Activated CD4-positive, alpha-beta T cell treated with anti-CD3 and anti-CD28 coated beads for 36 hours (primary cell): ENCODE data around the gene FMN1. TPM values are rescaled to one million over a fixed set of nuclear protein-coding genes. Genes with fewer than 3 reads are reported as not detected.

Experiments
- ATAC-seq: fragments of 200-7000 bp; cut with Tn5 transposase; one replicate; pipeline ENCODE4 v1.10.0; 2021; ENCODE audit warnings: mild to moderate bottlenecking, moderate library complexity
- CTCF ChIA-PET: fragments of 350-600 bp; sonication (Branson Sonifier 250); formaldehyde crosslinking; loops from one replicate; lab custom pipeline; 2021; ENCODE audit warnings: antibody characterized with exemption; lab: Charles Lee
- POLR2A ChIA-PET: fragments of 350-600 bp; sonication (Branson Sonifier 250); formaldehyde crosslinking; loops from one replicate; lab custom pipeline; 2021; ENCODE audit warnings: antibody characterized with exemption, inconsistent platforms; lab: Charles Lee
- DNase-seq: peaks from one replicate; pipeline ENCODE4 v3.0.0-alpha.2; 2020
- H3K27ac Mint-ChIP-seq: one replicate; pipeline ENCODE4 v1.8.0; 2021; ENCODE audit warnings: mixed read lengths
- H3K27me3 Mint-ChIP-seq: one replicate; pipeline ENCODE4 v1.8.0; 2021; ENCODE audit warnings: mixed read lengths
- H3K36me3 Mint-ChIP-seq: one replicate; pipeline ENCODE4 v1.8.0; 2021; ENCODE audit warnings: low read depth, mixed read lengths
- H3K4me1 Mint-ChIP-seq: one replicate; pipeline ENCODE4 v1.8.0; 2021; ENCODE audit warnings: mixed read lengths
- H3K4me3 Mint-ChIP-seq: one replicate; pipeline ENCODE4 v1.8.0; 2021; ENCODE audit warnings: mild to moderate bottlenecking, moderate library complexity, mixed read lengths
- H3K9me3 Mint-ChIP-seq: one replicate; pipeline ENCODE4 v1.8.0; 2021; ENCODE audit warnings: low read depth, mixed read lengths
- intact Hi-C, 2 experiments: fragments of 100-400 bp; cut with DNase I in 1 of 2; cut with micrococcal nuclease in 1 of 2; formaldehyde crosslinking; loops; one replicate each; pipeline versions ENCODE4 v1.14.2 to v1.15.1; 2022 to 2024; cut with DNase I, micrococcal nuclease
- total RNA-seq, 2 experiments: library from RNA; stranded (reverse); gene quantifications; one replicate each; pipeline ENCODE4 v1.2.3, GENCODE V29; 2021

Gene FMN1
- total RNA-seq, 2 experiments from 2014 or later = 0.09 to 0.21 TPM

- DNase-seq = no peak
- no peak for ATAC-seq
- intact Hi-C loops = no loop called here
- H3K9me3 Mint-ChIP-seq = no peaks in the 10 kb centered on the region
- H3K36me3 Mint-ChIP-seq = no peaks in the 10 kb centered on the region
- ChIA-PET CTCF (no interaction called here), POLR2A (no interaction called here)
- no peak overlapping the region for H3K4me3 Mint-ChIP-seq
- H3K27me3 Mint-ChIP-seq = no peaks in the 10 kb centered on the region
- no peaks in the 10 kb centered on the region for H3K4me1 Mint-ChIP-seq
- no peak overlapping the region for H3K27ac Mint-ChIP-seq
Observed at GRCh38 chr15:32923176-32923575, 271.3 kb downstream of the FMN1 start.

- no peaks in the 10 kb centered on the region for H3K27me3 Mint-ChIP-seq
- ChIA-PET CTCF (no interaction called here), POLR2A (no interaction called here)
- no peak overlapping the region for H3K27ac Mint-ChIP-seq
- ATAC-seq (no peak), DNase-seq (no peak)
- no peaks in the 10 kb centered on the region for H3K36me3 Mint-ChIP-seq
- intact Hi-C loops = no loop called here
- no peaks in the 10 kb centered on the region for H3K4me1 Mint-ChIP-seq
- H3K4me3 Mint-ChIP-seq = no peak overlapping the region
- no peaks in the 10 kb centered on the region for H3K9me3 Mint-ChIP-seq
Observed at GRCh38 chr15:32922541-32922940, 272.0 kb downstream of the FMN1 start.

- ChIA-PET POLR2A (no interaction called here), CTCF (no interaction called here)
- Mint-ChIP-seq H3K27ac (no peak overlapping the region), H3K9me3 (no peaks in the 10 kb centered on the region), H3K4me1 (no peaks in the 10 kb centered on the region), H3K36me3 (no peaks in the 10 kb centered on the region), H3K27me3 (no peaks in the 10 kb centered on the region), H3K4me3 (no peak overlapping the region)
- DNase-seq = no peak
- no peak for ATAC-seq
- intact Hi-C loops = no loop called here
Observed at GRCh38 chr15:32919749-32920414, 274.6 kb downstream of the FMN1 start.

- Mint-ChIP-seq H3K9me3 (no peaks in the 10 kb centered on the region), H3K27ac (no peak overlapping the region), H3K36me3 (no peaks in the 10 kb centered on the region), H3K4me1 (no peaks in the 10 kb centered on the region), H3K4me3 (no peak overlapping the region), H3K27me3 (no peaks in the 10 kb centered on the region)
- ChIA-PET POLR2A (no interaction called here), CTCF (no interaction called here)
- intact Hi-C loops = no loop called here
- no peak for DNase-seq
- no peak for ATAC-seq
Observed at GRCh38 chr15:32918547-32918946, 276.0 kb downstream of the FMN1 start.

GRCh38 chr15:32910839-32911238, 283.7 kb downstream of the FMN1 start:
- intact Hi-C loops = loop anchor here in 1 of 2 experiments (5.0 kb wide), 1 partner anchor 39 kb away; no protein-coding TSS in a partner anchor
- Mint-ChIP-seq H3K9me3 (no peaks in the 10 kb centered on the region), H3K4me1 (no peaks in the 10 kb centered on the region), H3K27me3 (no peaks in the 10 kb centered on the region), H3K27ac (no peak overlapping the region), H3K4me3 (no peak overlapping the region), H3K36me3 (no peaks in the 10 kb centered on the region)
- POLR2A ChIA-PET = no interaction called here
- DNase-seq (no peak), ATAC-seq (no peak)
- CTCF ChIA-PET = no interaction called here

- Mint-ChIP-seq H3K27me3 (no peaks in the 10 kb centered on the region), H3K27ac (no peak overlapping the region), H3K9me3 (no peaks in the 10 kb centered on the region), H3K4me1 (no peaks in the 10 kb centered on the region), H3K4me3 (no peak overlapping the region), H3K36me3 (no peaks in the 10 kb centered on the region)
- no peak for ATAC-seq
- POLR2A ChIA-PET = no interaction called here
- no peak for DNase-seq
- intact Hi-C loops = no loop called here
- CTCF ChIA-PET = no interaction called here
Observed at GRCh38 chr15:32909431-32909830, 285.1 kb downstream of the FMN1 start.

- Mint-ChIP-seq H3K36me3 (no peaks in the 10 kb centered on the region), H3K27me3 (peaks cover 2% of the 10 kb centered on the region), H3K4me1 (no peaks in the 10 kb centered on the region), H3K27ac (no peak overlapping the region), H3K9me3 (no peaks in the 10 kb centered on the region), H3K4me3 (no peak overlapping the region)
- ChIA-PET POLR2A (no interaction called here), CTCF (no interaction called here)
- DNase-seq (no peak), ATAC-seq (no peak)
- intact Hi-C loops = no loop called here
Observed at GRCh38 chr15:32908872-32909271, 285.6 kb downstream of the FMN1 start.

GRCh38 chr15:32908135-32908801, 286.2 kb downstream of the FMN1 start:
- H3K4me1 Mint-ChIP-seq = no peaks in the 10 kb centered on the region
- no peaks in the 10 kb centered on the region for H3K36me3 Mint-ChIP-seq
- peaks cover 2% of the 10 kb centered on the region for H3K27me3 Mint-ChIP-seq
- no peak overlapping the region for H3K4me3 Mint-ChIP-seq
- ATAC-seq (no peak), DNase-seq (no peak)
- ChIA-PET CTCF (interaction anchor here (0.8 kb wide), 1 partner anchor 28 kb away, joined by 3 read pairs; no protein-coding TSS in a partner anchor), POLR2A (interaction anchor here (0.6 kb wide), 1 partner anchor 489 kb away, joined by 4 read pairs; no protein-coding TSS in a partner anchor)
- no peak overlapping the region for H3K27ac Mint-ChIP-seq
- H3K9me3 Mint-ChIP-seq = no peaks in the 10 kb centered on the region
- intact Hi-C loops = no loop called here

GRCh38 chr15:32905481-32905880, 289.0 kb downstream of the FMN1 start:
- no peak for DNase-seq
- intact Hi-C loops = no loop called here
- Mint-ChIP-seq H3K36me3 (no peaks in the 10 kb centered on the region), H3K9me3 (no peaks in the 10 kb centered on the region), H3K27ac (no peak overlapping the region), H3K4me3 (no peak overlapping the region), H3K27me3 (peaks cover 5% of the 10 kb centered on the region), H3K4me1 (no peaks in the 10 kb centered on the region)
- ATAC-seq = no peak
- ChIA-PET CTCF (no interaction called here), POLR2A (no interaction called here)

GRCh38 chr15:32904448-32904847, 290.1 kb downstream of the FMN1 start:
- no peak for ATAC-seq
- intact Hi-C loops = no loop called here
- Mint-ChIP-seq H3K27ac (no peak overlapping the region), H3K4me1 (no peaks in the 10 kb centered on the region), H3K36me3 (no peaks in the 10 kb centered on the region), H3K4me3 (no peak overlapping the region), H3K27me3 (peaks cover 5% of the 10 kb centered on the region), H3K9me3 (no peaks in the 10 kb centered on the region)
- DNase-seq = no peak
- ChIA-PET CTCF (interaction anchor here (0.8 to 1.2 kb wide), 2 partner anchors 61 to 977 kb away, joined by 3 to 4 read pairs; no protein-coding TSS in a partner anchor), POLR2A (no interaction called here)

GRCh38 chr15:32903591-32904290, 290.8 kb downstream of the FMN1 start:
- no peak overlapping the region for H3K4me3 Mint-ChIP-seq
- H3K27me3 Mint-ChIP-seq = peaks cover 5% of the 10 kb centered on the region
- no peaks in the 10 kb centered on the region for H3K4me1 Mint-ChIP-seq
- DNase-seq = no peak
- ChIA-PET POLR2A (no interaction called here), CTCF (interaction anchor here (0.6 to 1.2 kb wide), 2 partner anchors 14 to 60 kb away, joined by 3 read pairs; no protein-coding TSS in a partner anchor)
- H3K9me3 Mint-ChIP-seq = no peaks in the 10 kb centered on the region
- ATAC-seq = no peak
- no peaks in the 10 kb centered on the region for H3K36me3 Mint-ChIP-seq
- intact Hi-C loops = no loop called here
- no peak overlapping the region for H3K27ac Mint-ChIP-seq
